GM23248 (cell line): ENCODE measurements around the gene COL7A1. TPM values are rescaled to one million over a fixed set of nuclear protein-coding genes. Genes with fewer than 3 reads are reported as not detected.

ENCODE experiments used
- DNase-seq: peaks from one replicate; pipeline ENCODE4 v3.0.0-alpha.2; 2015
- H2AFZ ChIP-seq: fragments of 200-600 bp; sonication (generic); 2 replicates; pipeline ENCODE4 v1.6.1; 2016; ENCODE audit warnings: antibody characterized with exemption
- H3F3A ChIP-seq: fragments of 200-600 bp; sonication (generic); 2 replicates; pipeline ENCODE4 v1.6.1; 2016; ENCODE audit warnings: mild to moderate bottlenecking, antibody characterized with exemption, mixed run types; ENCODE audit not compliant: insufficient read depth
- H3K27ac ChIP-seq: fragments of 200-600 bp; sonication (generic); 2 replicates; pipeline ENCODE4 v1.5.1; 2016; ENCODE audit warnings: mild to moderate bottlenecking
- H3K27me3 ChIP-seq: fragments of 200-600 bp; sonication (generic); replicated peaks from 2 replicates; pipeline ENCODE4 v1.6.1; 2016; ENCODE audit warnings: mild to moderate bottlenecking; ENCODE audit not compliant: insufficient read depth
- H3K36me3 ChIP-seq: fragments of 200-600 bp; sonication (generic); 2 replicates; pipeline ENCODE4 v1.6.1; 2016; ENCODE audit warnings: low read depth, mild to moderate bottlenecking
- H3K4me1 ChIP-seq: fragments of 200-600 bp; sonication (generic); 2 replicates; pipeline ENCODE4 v1.6.1; 2016; ENCODE audit warnings: mild to moderate bottlenecking; ENCODE audit not compliant: insufficient read depth
- H3K4me2 ChIP-seq: fragments of 200-600 bp; sonication (generic); one replicate; pipeline ENCODE4 v1.6.1; 2016; ENCODE audit warnings: mild to moderate bottlenecking; ENCODE audit not compliant: unreplicated experiment
- H3K4me3 ChIP-seq: fragments of 200-600 bp; sonication (generic); 2 replicates; pipeline ENCODE4 v1.5.1; 2016; ENCODE audit warnings: mild to moderate bottlenecking
- H3K79me2 ChIP-seq: fragments of 200-600 bp; sonication (generic); 2 replicates; pipeline ENCODE4 v1.6.1; 2016; ENCODE audit warnings: mild to moderate bottlenecking; ENCODE audit not compliant: insufficient read depth
- H3K9ac ChIP-seq: fragments of 200-600 bp; sonication (generic); 2 replicates; pipeline ENCODE4 v1.6.1; 2016; ENCODE audit warnings: mild to moderate bottlenecking
- H3K9me2 ChIP-seq: fragments of 200-600 bp; sonication (generic); 2 replicates; pipeline ENCODE4 v1.6.1; 2016; ENCODE audit warnings: mixed run types, mild to moderate bottlenecking, moderate library complexity; ENCODE audit not compliant: insufficient read depth
- H3K9me3 ChIP-seq: fragments of 200-600 bp; sonication (generic); one replicate; pipeline ENCODE4 v1.6.1; 2017; ENCODE audit warnings: low read depth
- H4K20me1 ChIP-seq: fragments of 200-600 bp; sonication (generic); 2 replicates; pipeline ENCODE4 v1.6.0; 2016; ENCODE audit not compliant: insufficient read depth
- EZH2 ChIP-seq: fragments of 200-600 bp; sonication (generic); IDR thresholded peaks from 2 replicates; pipeline ENCODE4 v1.6.1; 2018; ENCODE audit warnings: antibody characterized with exemption, mild to moderate bottlenecking; ENCODE audit not compliant: insufficient read depth, poor library complexity, severe bottlenecking
- EZH2phosphoT487 ChIP-seq: fragments of 200-600 bp; sonication (generic); IDR thresholded peaks from 2 replicates; pipeline ENCODE4 v1.6.1; 2018; ENCODE audit warnings: antibody characterized with exemption, moderate library complexity, mild to moderate bottlenecking, low read depth; ENCODE audit not compliant: insufficient read depth
- WGBS, 2 experiments: methylation state at CpG; one replicate each; pipeline ENCODE4 v1.1.6; 2015 to 2017; ENCODE audit warnings: low lambda C conversion rate in 2 of 2, low coverage in 1 of 2; ENCODE audit errors: missing lambda C conversion rate in 2 of 2; 5-methylcytosine and 5-hydroxymethylcytosine counted together
- in situ Hi-C: fragments of 300-500 bp; cut with MboI; formaldehyde crosslinking; loops from 2 replicates; pipeline ENCODE4 v1.15.0; 2020
- polyA plus RNA-seq: library from polyadenylated mRNA; unstranded; fragments of >200 nt; fragmentation: Nextera tagmentation; extraction: Ambion mirVana; gene quantifications from 2 replicates; pipeline ENCODE4 v1.2.1, GENCODE V29; 2016
- total RNA-seq: library from RNA; depleted of rRNA; stranded (reverse); fragments of >200 nt; shearing (Covaris generic); gene quantifications from 2 replicates; pipeline ENCODE4 v1.2.3, GENCODE V29; 2014

COL7A1 gene
- total and polyA plus RNA-seq, 2 experiments from 2014 or later, result 11.2 to 33.6 TPM

- no peak for DNase-seq
- Histone ChIP-seq H3K4me2 (no peak overlapping the region), H3K79me2 (no peaks in the 10 kb centered on the region), H3K27ac (no peak overlapping the region), H3F3A (no peaks in the 10 kb centered on the region), H3K9ac (no peak overlapping the region), H3K9me2 (no peaks in the 10 kb centered on the region), H3K4me3 (no peak overlapping the region), H3K4me1 (no peaks in the 10 kb centered on the region), H3K27me3 (no peaks in the 10 kb centered on the region), H3K9me3 (no peaks in the 10 kb centered on the region), H3K36me3 (no peaks in the 10 kb centered on the region), H2AFZ (no peak overlapping the region), H4K20me1 (no peaks in the 10 kb centered on the region)
- TF ChIP-seq EZH2phosphoT487 (no peak), EZH2 (no peak)
- in situ Hi-C loops, result no loop called here
- 92% methylated on average over 10 to 11 of the region's 11 CpGs for WGBS, 2 experiments
These were observed 7.4 kb downstream of the COL7A1 start for GRCh38 chr3:48587686-48588085.

DNA sequence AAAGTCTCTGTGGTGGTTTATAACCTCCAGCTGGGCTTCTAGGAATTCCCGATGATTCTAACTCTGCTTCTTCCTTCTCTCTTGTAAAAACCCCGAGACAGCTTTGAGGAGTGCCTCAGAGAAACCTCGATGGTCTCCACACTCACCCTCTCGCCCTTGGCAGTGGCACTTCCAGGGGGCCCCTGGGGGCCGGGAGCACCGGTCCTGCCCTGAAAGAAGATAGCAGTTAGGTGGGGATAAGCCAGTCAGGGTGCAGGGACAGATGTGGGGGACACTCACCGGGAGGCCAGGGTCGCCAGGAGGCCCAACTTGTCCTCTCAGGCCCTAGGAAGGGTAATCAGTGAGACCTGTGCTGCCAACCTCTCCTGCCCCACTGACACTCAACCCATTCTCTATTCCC, 9.7 kb downstream of the COL7A1 start:
- Histone ChIP-seq H3K4me2 (no peak overlapping the region), H2AFZ (no peak overlapping the region), H3K27ac (no peak overlapping the region), H3K9ac (no peak overlapping the region), H3K4me3 (no peak overlapping the region), H3F3A (no peaks in the 10 kb centered on the region), H3K9me3 (no peaks in the 10 kb centered on the region), H3K79me2 (no peaks in the 10 kb centered on the region), H3K9me2 (no peaks in the 10 kb centered on the region), H3K4me1 (no peaks in the 10 kb centered on the region), H3K36me3 (no peaks in the 10 kb centered on the region), H4K20me1 (no peaks in the 10 kb centered on the region), H3K27me3 (no peaks in the 10 kb centered on the region)
- no peak for TF ChIP-seq EZH2phosphoT487
- TF ChIP-seq EZH2, result no peak
- no peak for DNase-seq
- WGBS, 2 experiments, result 75 to 80% methylated on average over 8 of the region's 8 CpGs
- in situ Hi-C loops, result no loop called here

DNA sequence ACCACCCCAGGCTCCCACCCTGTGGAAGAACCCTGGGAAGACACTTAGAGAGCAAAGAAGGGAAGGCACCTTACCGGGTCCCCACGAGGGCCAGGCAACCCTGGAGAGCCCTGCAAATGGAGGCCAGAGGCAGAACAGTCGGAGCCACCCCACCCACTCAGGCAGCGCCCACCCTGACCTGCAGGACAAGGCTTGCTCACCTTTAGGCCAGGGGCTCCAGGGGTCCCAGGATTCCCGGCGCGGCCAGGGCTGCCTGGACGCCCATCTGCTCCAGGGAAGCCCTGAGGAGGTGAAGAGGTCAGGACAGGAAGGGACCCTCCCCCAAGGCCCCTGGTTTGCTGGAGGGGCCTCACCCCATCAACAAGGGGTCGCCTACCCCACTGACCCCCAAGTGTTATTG, 10.3 kb downstream of the COL7A1 start:
- no peaks in the 10 kb centered on the region for H3K79me2 ChIP-seq

GRCh38 chr3:48581621-48582481, 13.3 kb downstream of the COL7A1 start:
- H2AFZ ChIP-seq, result no peak overlapping the region
- no peak for DNase-seq
- no peak overlapping the region for H3K27ac ChIP-seq
- H3F3A ChIP-seq, result no peaks in the 10 kb centered on the region
- H3K9ac ChIP-seq, result no peak overlapping the region
- no peaks in the 10 kb centered on the region for H3K79me2 ChIP-seq
- no peak overlapping the region for H3K4me2 ChIP-seq
- no peak overlapping the region for H3K4me3 ChIP-seq
- no peaks in the 10 kb centered on the region for H3K9me3 ChIP-seq
- 91 to 93% methylated on average over 14 of the region's 14 CpGs for WGBS, 2 experiments
- H4K20me1 ChIP-seq, result no peaks in the 10 kb centered on the region
- TF ChIP-seq EZH2phosphoT487, result no peak
- no peaks in the 10 kb centered on the region for H3K27me3 ChIP-seq
- H3K4me1 ChIP-seq, result no peaks in the 10 kb centered on the region
- H3K36me3 ChIP-seq, result no peaks in the 10 kb centered on the region
- H3K9me2 ChIP-seq, result no peaks in the 10 kb centered on the region
- in situ Hi-C loops, result no loop called here

More for the DNA sequence above, 10.3 kb downstream of the COL7A1 start:
- Histone ChIP-seq H4K20me1 (no peaks in the 10 kb centered on the region), H3K36me3 (no peaks in the 10 kb centered on the region), H3K27ac (no peak overlapping the region), H3K4me3 (no peak overlapping the region), H3K4me2 (no peak overlapping the region), H3K9me3 (no peaks in the 10 kb centered on the region), H3K9me2 (no peaks in the 10 kb centered on the region), H3K27me3 (no peaks in the 10 kb centered on the region), H3K9ac (no peak overlapping the region), H3K4me1 (no peaks in the 10 kb centered on the region), H2AFZ (no peak overlapping the region), H3F3A (no peaks in the 10 kb centered on the region)
- 86 to 92% methylated on average over 9 of the region's 9 CpGs for WGBS, 2 experiments
- in situ Hi-C loops, result no loop called here
- TF ChIP-seq EZH2 (no peak), EZH2phosphoT487 (no peak)
- DNase-seq, result no peak
